ENCODE measurements around the gene ASMTL.
A peak's percentile ranks its signal among the peaks of the same experiment; 100 is the strongest.

Gene ASMTL

DNA sequence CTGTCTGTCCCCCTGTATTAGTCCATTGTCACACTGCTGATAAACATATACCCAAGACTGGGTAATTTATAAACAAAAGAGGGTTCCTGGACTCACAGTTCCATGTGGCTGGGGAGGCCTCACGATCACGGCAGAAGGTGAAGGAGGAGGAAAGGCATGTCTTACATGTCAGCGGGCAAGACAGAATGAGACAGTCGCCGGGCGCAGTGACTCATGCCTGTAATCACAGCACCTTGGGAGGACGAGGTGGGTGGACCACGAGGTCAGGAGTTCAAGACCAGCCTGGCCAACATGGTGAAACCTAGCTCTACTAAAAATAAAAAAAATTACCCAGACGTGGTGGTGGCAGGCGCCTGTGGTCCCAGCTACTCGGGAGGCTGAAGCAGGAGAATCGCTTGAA lies 91.4 kb downstream of the ASMTL start:
- Histone ChIP-seq H3K27ac (ENCODE audit: insufficient read depth, low read depth, low read length, poor library complexity, severe bottlenecking) (no peak overlapping the region), H3K9me3 (ENCODE audit: control insufficient read depth, low read length) (no peaks in the 10 kb centered on the region), H3K27me3 (ENCODE audit: control insufficient read depth, insufficient read depth, low read length, poor library complexity, severe bottlenecking) (no peaks in the 10 kb centered on the region), H3K4me1 (ENCODE audit: control insufficient read depth, insufficient read depth, low read length) (no peaks in the 10 kb centered on the region), H3K4me3 (ENCODE audit: insufficient read depth, low read depth, low read length) (no peak overlapping the region), H3K36me3 (ENCODE audit: control insufficient read depth, insufficient read depth, low read length) (peaks cover 8% of the 10 kb centered on the region)
- WGBS, 2 experiments = 89 to 91% methylated on average over 12 of the region's 12 CpGs

DNA sequence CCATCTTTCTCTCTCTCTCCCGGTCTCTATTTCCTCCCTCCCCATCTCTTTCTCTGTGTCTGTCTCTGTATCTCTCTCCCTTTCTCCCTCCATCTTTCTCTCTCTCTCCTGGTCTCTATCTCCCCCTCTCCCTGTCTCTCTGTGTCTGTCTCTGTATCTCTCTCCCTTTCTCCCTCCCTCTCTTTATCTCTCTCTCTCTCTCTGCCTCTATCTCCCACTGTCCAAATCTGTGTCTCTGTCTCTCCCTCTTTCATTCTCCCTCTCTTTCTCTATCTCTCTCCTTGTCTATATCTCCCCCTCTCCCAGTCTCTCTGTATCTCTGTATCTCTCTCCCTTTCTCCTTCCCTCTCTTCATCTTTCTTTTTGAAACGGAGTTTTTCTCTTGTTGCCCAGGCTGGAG lies 92.5 kb downstream of the ASMTL start:
- peaks cover 8% of the 10 kb centered on the region for H3K36me3 ChIP-seq (ENCODE audit: control insufficient read depth, insufficient read depth, low read length)
- 83 to 86% methylated on average over 2 of the region's 2 CpGs for WGBS, 2 experiments
- no peak overlapping the region for H3K27ac ChIP-seq (ENCODE audit: insufficient read depth, low read depth, low read length, poor library complexity, severe bottlenecking)
- no peak overlapping the region for H3K4me3 ChIP-seq (ENCODE audit: insufficient read depth, low read depth, low read length)
- no peaks in the 10 kb centered on the region for H3K9me3 ChIP-seq (ENCODE audit: control insufficient read depth, low read length)
- H3K4me1 ChIP-seq (ENCODE audit: control insufficient read depth, insufficient read depth, low read length) = peaks cover 8% of the 10 kb centered on the region
- no peaks in the 10 kb centered on the region for H3K27me3 ChIP-seq (ENCODE audit: control insufficient read depth, insufficient read depth, low read length, poor library complexity, severe bottlenecking)

DNA sequence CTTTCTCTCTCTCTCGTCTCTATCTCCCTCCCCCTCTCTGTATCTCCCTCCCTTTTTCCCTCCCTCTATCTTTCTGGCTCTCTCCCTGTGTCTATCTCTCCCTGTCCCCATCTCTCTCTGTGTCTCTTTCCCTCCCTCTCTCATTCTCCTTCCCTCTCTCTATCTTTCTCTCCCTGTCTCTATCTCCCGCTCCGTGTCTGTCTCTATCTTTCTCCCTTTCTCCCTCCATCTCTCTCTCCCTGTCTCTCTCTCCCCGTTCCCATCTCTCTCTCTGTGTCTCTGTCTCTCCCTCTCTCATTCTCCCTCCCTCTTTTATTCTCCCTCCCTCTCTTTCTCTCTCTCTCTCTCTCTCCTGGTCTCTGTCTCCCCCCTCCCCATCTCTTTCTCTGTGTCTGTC lies 93.2 kb downstream of the ASMTL start:
- 79 to 83% methylated on average over 4 of the region's 4 CpGs for WGBS, 2 experiments
- Histone ChIP-seq H3K27me3 (ENCODE audit: control insufficient read depth, insufficient read depth, low read length, poor library complexity, severe bottlenecking) (no peaks in the 10 kb centered on the region), H3K4me1 (ENCODE audit: control insufficient read depth, insufficient read depth, low read length) (peaks cover 8% of the 10 kb centered on the region), H3K36me3 (ENCODE audit: control insufficient read depth, insufficient read depth, low read length) (peaks cover 8% of the 10 kb centered on the region), H3K9me3 (ENCODE audit: control insufficient read depth, low read length) (no peaks in the 10 kb centered on the region), H3K4me3 (ENCODE audit: insufficient read depth, low read depth, low read length) (no peak overlapping the region), H3K27ac (ENCODE audit: insufficient read depth, low read depth, low read length, poor library complexity, severe bottlenecking) (no peak overlapping the region)

DNA sequence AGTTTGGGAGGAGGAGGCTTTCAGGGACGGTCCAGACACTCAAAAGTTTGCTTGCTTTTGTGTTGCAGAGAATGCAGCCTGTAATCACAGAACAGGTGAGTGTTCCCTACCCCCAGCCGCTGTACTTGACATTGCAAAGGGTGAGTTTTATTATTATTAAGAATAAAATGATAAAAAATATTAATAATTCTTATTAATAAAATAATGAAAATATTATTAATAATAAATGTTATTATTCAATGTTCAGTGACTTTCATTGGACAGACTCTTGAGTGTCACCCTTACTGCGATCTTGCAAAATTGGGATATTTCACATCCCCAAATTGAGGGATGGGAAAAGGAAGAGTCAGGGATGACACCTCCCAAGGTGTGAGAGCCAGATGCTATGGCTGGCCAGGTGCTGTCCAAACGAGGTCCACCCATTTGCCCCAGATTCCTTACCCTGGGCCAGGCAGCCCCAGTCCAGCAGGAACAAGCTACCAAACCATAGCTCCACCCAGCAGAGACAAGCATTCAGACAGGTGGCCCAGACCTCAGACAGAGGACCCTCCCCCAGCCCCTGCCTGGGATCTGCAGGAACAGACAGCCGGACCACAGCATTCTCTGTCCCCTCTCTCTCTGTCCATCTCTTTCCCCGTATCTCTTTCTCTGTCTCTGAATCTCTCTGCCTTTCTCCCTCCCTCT lies 93.8 kb downstream of the ASMTL start:
- WGBS, 2 experiments = 85 to 87% methylated on average over 5 of the region's 6 CpGs
- H3K27me3 ChIP-seq (ENCODE audit: control insufficient read depth, insufficient read depth, low read length, poor library complexity, severe bottlenecking) = no peaks in the 10 kb centered on the region
- peaks cover 8% of the 10 kb centered on the region for H3K4me1 ChIP-seq (ENCODE audit: control insufficient read depth, insufficient read depth, low read length)
- H3K36me3 ChIP-seq (ENCODE audit: control insufficient read depth, insufficient read depth, low read length) = peaks cover 8% of the 10 kb centered on the region
- no peaks in the 10 kb centered on the region for H3K9me3 ChIP-seq (ENCODE audit: control insufficient read depth, low read length)
- no peak overlapping the region for H3K27ac ChIP-seq (ENCODE audit: insufficient read depth, low read depth, low read length, poor library complexity, severe bottlenecking)
- H3K4me3 ChIP-seq (ENCODE audit: insufficient read depth, low read depth, low read length) = no peak overlapping the region

DNA sequence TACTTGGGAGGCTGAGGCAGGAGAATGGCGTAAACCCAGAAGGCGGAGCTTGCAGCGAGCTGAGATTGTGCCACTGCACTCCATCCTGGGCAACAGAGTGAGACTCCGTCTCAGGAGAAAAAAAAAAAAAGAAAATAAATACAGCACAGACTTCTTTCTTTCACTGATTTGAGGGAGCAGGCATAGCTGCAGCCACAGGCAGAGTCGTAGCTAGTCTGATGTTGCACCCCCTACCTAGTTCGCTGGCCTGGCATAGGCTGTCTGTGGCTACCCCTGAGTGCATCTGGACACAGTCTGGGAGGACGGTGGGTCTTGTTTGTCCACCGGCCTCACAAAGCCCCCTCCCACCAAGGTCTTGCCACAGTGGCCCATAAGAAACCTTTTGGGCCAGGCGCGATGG lies 94.7 kb downstream of the ASMTL start:
- Histone ChIP-seq H3K4me3 (ENCODE audit: insufficient read depth, low read depth, low read length) (no peak overlapping the region), H3K27ac (ENCODE audit: insufficient read depth, low read depth, low read length, poor library complexity, severe bottlenecking) (no peak overlapping the region), H3K4me1 (ENCODE audit: control insufficient read depth, insufficient read depth, low read length) (peaks cover 8% of the 10 kb centered on the region), H3K9me3 (ENCODE audit: control insufficient read depth, low read length) (no peaks in the 10 kb centered on the region), H3K27me3 (ENCODE audit: control insufficient read depth, insufficient read depth, low read length, poor library complexity, severe bottlenecking) (no peaks in the 10 kb centered on the region), H3K36me3 (ENCODE audit: control insufficient read depth, insufficient read depth, low read length) (peaks cover 8% of the 10 kb centered on the region)
- 95 to 96% methylated on average over 10 of the region's 10 CpGs for WGBS, 2 experiments

DNA sequence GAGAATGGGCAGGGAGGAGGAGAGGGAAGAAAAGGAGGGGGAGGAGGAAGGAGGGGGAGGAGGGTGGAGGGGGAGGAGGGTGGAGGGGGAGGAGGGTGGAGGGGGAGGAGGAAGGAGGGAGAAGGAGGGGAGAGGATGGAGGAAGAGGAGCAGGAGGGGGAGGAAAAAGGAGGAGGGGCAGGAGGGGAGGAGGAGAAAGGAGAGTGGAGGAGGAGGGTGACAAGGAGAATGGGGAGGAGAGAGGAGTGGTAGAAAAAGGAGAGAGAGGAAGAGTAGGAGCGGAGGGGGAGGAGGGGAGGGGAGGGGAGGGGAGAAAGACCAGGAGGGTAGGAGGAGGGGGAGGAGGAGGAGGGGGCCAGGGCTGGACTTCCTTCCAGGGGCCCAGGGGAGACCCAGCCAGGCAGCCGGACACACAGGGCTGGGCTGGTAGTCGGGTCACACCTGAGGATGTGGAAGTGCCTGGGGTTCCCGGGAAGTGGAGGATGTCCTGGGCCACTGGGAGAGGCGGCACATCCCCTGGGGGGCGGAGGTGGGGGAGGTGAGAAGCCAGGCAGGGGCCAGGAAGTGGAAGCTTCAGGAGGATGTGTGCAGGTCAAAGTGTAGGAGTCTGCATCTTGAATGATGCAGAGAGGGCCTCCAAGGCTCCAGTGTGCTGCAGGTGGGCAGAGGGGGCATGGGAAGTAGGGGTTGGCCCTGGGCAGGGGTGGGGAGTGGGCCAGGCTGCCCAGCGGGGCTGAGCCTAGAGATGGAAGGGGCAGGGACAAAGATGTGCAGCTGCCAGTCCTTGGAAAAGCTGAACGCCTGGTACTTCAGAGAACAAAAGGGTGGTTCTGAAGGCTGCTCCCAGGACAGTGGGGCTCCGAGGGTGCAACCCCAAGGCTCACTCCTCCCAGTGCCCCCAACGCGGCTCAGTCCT lies 97.3 kb downstream of the ASMTL start:
- peak overlapping the region; percentile 65 for H3K27ac ChIP-seq (ENCODE audit: insufficient read depth, low read depth, low read length, poor library complexity, severe bottlenecking)
- H3K36me3 ChIP-seq (ENCODE audit: control insufficient read depth, insufficient read depth, low read length) = peaks cover 8% of the 10 kb centered on the region
- H3K27me3 ChIP-seq (ENCODE audit: control insufficient read depth, insufficient read depth, low read length, poor library complexity, severe bottlenecking) = no peaks in the 10 kb centered on the region
- peaks cover 8% of the 10 kb centered on the region for H3K4me1 ChIP-seq (ENCODE audit: control insufficient read depth, insufficient read depth, low read length)
- no peaks in the 10 kb centered on the region for H3K9me3 ChIP-seq (ENCODE audit: control insufficient read depth, low read length)
- 16 to 20% methylated on average over 11 of the region's 11 CpGs for WGBS, 2 experiments
- no peak overlapping the region for H3K4me3 ChIP-seq (ENCODE audit: insufficient read depth, low read depth, low read length)

DNA sequence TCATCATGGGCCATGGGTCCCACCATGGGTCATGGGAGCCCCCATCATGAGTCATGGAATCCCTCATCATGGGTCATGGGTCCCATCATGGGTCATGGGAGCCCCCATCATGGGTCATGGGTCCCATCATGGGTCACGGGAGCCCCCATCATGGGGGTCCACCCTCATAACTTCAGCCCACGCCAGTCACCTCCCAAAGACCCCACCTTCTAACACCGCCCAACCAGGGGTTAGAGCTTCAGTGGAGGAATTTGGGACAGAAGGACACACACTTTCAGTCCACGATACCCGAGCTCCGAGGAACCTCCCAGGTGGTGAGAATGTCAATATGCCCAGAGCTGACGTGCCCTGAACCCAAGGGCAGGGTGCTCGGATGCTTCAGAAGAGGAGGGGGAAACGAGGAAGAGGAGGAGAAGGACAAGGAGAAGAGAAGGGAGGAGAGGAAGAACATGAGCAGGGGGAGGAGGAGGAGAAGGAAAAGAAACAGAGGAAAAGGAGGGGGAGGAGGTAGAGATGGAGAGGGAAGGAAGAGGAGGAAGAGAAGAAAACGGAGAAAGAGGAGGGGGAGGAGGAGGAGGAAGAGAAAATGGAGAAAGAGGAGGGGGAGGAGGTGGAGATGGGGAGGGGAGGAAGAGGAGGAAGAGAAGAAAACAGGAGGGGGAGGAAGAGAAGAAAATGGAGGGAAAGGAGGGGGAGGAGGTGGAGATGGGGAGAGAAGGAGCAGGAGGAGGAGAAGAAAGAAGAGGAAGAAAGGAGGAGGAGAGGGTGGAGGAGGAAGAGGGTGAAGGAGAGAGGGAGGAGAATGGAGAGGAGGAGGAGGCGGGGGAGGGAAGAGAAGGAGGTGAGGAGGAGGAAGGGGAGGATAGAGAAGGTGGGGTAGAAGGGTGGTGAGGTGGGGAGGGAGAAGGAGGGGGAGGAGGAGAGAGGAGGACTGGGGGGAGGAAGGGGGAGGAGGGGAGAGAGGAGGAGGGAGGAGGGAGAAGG lies 98.4 kb downstream of the ASMTL start:
- no peak overlapping the region for H3K4me3 ChIP-seq (ENCODE audit: insufficient read depth, low read depth, low read length)
- whole genome bisulfite sequencing, 2 experiments = 93 to 95% methylated on average over 11 of the region's 11 CpGs
- H3K27ac ChIP-seq (ENCODE audit: insufficient read depth, low read depth, low read length, poor library complexity, severe bottlenecking) = no peak overlapping the region
- peaks cover 8% of the 10 kb centered on the region for H3K4me1 ChIP-seq (ENCODE audit: control insufficient read depth, insufficient read depth, low read length)
- no peaks in the 10 kb centered on the region for H3K9me3 ChIP-seq (ENCODE audit: control insufficient read depth, low read length)
- no peaks in the 10 kb centered on the region for H3K27me3 ChIP-seq (ENCODE audit: control insufficient read depth, insufficient read depth, low read length, poor library complexity, severe bottlenecking)
- H3K36me3 ChIP-seq (ENCODE audit: control insufficient read depth, insufficient read depth, low read length) = peaks cover 8% of the 10 kb centered on the region
